ENCODE results near the gene TRAF2.

The TRAF2 gene

DNA sequence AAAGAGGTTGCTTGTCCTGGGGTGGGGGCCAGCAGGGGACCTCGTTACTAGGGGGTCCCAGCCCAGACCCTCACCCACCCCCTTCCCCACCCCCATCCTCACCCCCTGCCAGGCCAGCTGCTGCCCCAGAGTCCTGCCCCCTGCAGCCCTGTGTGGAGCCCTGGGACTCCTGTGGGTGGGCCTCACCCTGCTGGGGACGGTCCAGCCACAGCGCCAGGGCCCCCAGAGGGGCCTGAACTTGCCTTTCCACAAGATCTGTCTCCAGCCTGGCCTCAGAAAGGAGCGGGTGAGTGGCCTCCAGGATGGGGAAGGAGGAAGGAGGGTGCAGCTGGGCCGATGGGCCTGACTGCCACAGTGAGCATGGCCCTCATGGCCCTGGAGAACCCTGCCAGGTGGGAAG lies 83.5 kb downstream of the TRAF2 start:
- H2BK120ac ChIP-seq (ENCODE audit: low read depth, low read length), result no peak overlapping the region

DNA sequence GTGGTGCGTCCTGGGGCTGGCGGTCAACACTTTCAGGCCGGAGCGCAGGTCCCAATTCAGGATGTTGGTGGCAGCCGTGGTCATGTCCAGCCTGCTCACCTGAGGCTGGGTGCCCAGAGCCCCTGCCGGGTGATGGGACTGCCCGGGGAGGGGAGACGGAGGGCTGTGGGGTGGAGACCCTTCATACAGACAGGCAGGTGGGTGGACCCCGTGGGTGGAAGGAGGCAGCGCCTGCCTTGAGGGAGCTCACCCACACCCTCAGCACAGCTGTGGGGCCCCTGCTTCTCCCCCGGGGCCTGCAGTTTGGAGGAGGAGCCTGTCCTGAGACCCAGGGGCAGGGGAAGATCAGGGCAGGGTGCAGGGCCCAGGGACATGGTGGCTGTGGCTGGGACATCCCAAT lies 84.0 kb downstream of the TRAF2 start:
- H3K36me3 ChIP-seq (ENCODE audit: control insufficient read depth, insufficient read depth, low read length), result no peaks in the 10 kb centered on the region
- peaks cover 2% of the 10 kb centered on the region for H3K4me1 ChIP-seq (ENCODE audit: control insufficient read depth, low read depth, low read length)
- H3K4ac ChIP-seq (ENCODE audit: low read depth, low read length), result no peak overlapping the region
- H3K4me3 ChIP-seq (ENCODE audit: low read length), result no peak overlapping the region
- H2BK5ac ChIP-seq (ENCODE audit: low read length), result no peak overlapping the region
- WGBS (ENCODE audit: extremely low coverage, insufficient coverage, low lambda C conversion rate), result no CpG with 5 or more reads among the region's 11 CpGs
- H3K27me3 ChIP-seq (ENCODE audit: insufficient read depth, low read length, poor library complexity), result no peaks in the 10 kb centered on the region
- H3K18ac ChIP-seq (ENCODE audit: low read length), result no peak overlapping the region
- H3K23ac ChIP-seq (ENCODE audit: low read length), result no peak overlapping the region
- H2AK5ac ChIP-seq (ENCODE audit: low read length), result no peak overlapping the region
- no peak for DNase-seq
- no peak overlapping the region for H2BK120ac ChIP-seq (ENCODE audit: low read depth, low read length)
- no peak overlapping the region for H3K9ac ChIP-seq (ENCODE audit: low read length)
- no peaks in the 10 kb centered on the region for H3K79me1 ChIP-seq (ENCODE audit: low read length)
- H3K79me2 ChIP-seq (ENCODE audit: control insufficient read depth, insufficient read depth, low read length), result no peaks in the 10 kb centered on the region
- H3K27ac ChIP-seq (ENCODE audit: low read depth, low read length), result no peak overlapping the region
- no peak overlapping the region for H2BK15ac ChIP-seq (replicated peaks; ENCODE audit: low read depth)
- H4K8ac ChIP-seq (ENCODE audit: low read depth, low read length), result no peak overlapping the region
- H3K4me2 ChIP-seq (ENCODE audit: low read length), result no peak overlapping the region
- no peak overlapping the region for H4K5ac ChIP-seq (ENCODE audit: low read length)
- no peak overlapping the region for H3K56ac ChIP-seq (ENCODE audit: low read length)

More for the DNA sequence above, 83.5 kb downstream of the TRAF2 start:
- Histone ChIP-seq H4K8ac (ENCODE audit: low read depth, low read length) (no peak overlapping the region), H3K56ac (ENCODE audit: low read length) (no peak overlapping the region), H2AK5ac (ENCODE audit: low read length) (no peak overlapping the region), H3K9ac (ENCODE audit: low read length) (no peak overlapping the region), H3K4me3 (ENCODE audit: low read length) (no peak overlapping the region), H3K27ac (ENCODE audit: low read depth, low read length) (no peak overlapping the region), H3K27me3 (ENCODE audit: insufficient read depth, low read length, poor library complexity) (no peaks in the 10 kb centered on the region), H3K4me2 (ENCODE audit: low read length) (no peak overlapping the region), H4K5ac (ENCODE audit: low read length) (no peak overlapping the region), H3K23ac (ENCODE audit: low read length) (no peak overlapping the region), H3K36me3 (ENCODE audit: control insufficient read depth, insufficient read depth, low read length) (no peaks in the 10 kb centered on the region), H3K4me1 (ENCODE audit: control insufficient read depth, low read depth, low read length) (peaks cover 2% of the 10 kb centered on the region), H3K79me1 (ENCODE audit: low read length) (no peaks in the 10 kb centered on the region), H2BK15ac (replicated peaks; ENCODE audit: low read depth) (no peak overlapping the region), H3K4ac (ENCODE audit: low read depth, low read length) (no peak overlapping the region), H2BK5ac (ENCODE audit: low read length) (no peak overlapping the region), H3K79me2 (ENCODE audit: control insufficient read depth, insufficient read depth, low read length) (no peaks in the 10 kb centered on the region), H3K18ac (ENCODE audit: low read length) (no peak overlapping the region)
- no peak for DNase-seq
- no CpG with 5 or more reads among the region's 5 CpGs for whole genome bisulfite sequencing (ENCODE audit: extremely low coverage, insufficient coverage, low lambda C conversion rate)

DNA sequence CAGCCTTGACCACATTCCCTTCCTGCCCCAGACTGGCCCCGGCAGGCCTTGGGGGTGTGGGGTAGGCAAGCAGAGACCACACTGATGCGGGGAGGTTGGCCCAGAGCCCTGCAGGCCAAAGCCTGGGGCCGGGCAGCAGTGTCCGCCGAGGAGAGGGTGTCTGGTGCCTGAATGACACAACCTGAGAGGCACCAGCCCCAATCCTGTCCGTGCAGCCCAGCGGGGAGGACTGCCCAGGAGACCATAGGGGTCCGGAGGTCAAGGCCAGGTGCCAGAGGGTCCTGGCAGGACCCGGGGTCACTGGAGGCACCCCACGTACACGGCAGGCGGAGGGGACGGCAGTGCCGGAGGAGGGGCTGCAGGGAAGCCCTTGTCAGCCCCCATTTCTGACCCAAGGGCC lies 85.4 kb downstream of the TRAF2 start:
- Histone ChIP-seq H2AK5ac (ENCODE audit: low read length) (no peak overlapping the region), H3K79me1 (ENCODE audit: low read length) (no peaks in the 10 kb centered on the region), H3K4ac (ENCODE audit: low read depth, low read length) (no peak overlapping the region), H4K8ac (ENCODE audit: low read depth, low read length) (no peak overlapping the region), H3K18ac (ENCODE audit: low read length) (no peak overlapping the region), H2BK120ac (ENCODE audit: low read depth, low read length) (no peak overlapping the region), H3K79me2 (ENCODE audit: control insufficient read depth, insufficient read depth, low read length) (no peaks in the 10 kb centered on the region), H3K23ac (ENCODE audit: low read length) (no peak overlapping the region), H2BK5ac (ENCODE audit: low read length) (no peak overlapping the region), H3K9ac (ENCODE audit: low read length) (no peak overlapping the region), H4K5ac (ENCODE audit: low read length) (no peak overlapping the region), H2BK15ac (replicated peaks; ENCODE audit: low read depth) (no peak overlapping the region), H3K27me3 (ENCODE audit: insufficient read depth, low read length, poor library complexity) (no peaks in the 10 kb centered on the region), H3K27ac (ENCODE audit: low read depth, low read length) (no peak overlapping the region), H3K36me3 (ENCODE audit: control insufficient read depth, insufficient read depth, low read length) (no peaks in the 10 kb centered on the region), H3K4me1 (ENCODE audit: control insufficient read depth, low read depth, low read length) (no peaks in the 10 kb centered on the region), H3K4me2 (ENCODE audit: low read length) (no peak overlapping the region), H3K4me3 (ENCODE audit: low read length) (no peak overlapping the region), H3K56ac (ENCODE audit: low read length) (no peak overlapping the region)
- no CpG with 5 or more reads among the region's 14 CpGs for WGBS (ENCODE audit: extremely low coverage, insufficient coverage, low lambda C conversion rate)
- no peak for DNase-seq

DNA sequence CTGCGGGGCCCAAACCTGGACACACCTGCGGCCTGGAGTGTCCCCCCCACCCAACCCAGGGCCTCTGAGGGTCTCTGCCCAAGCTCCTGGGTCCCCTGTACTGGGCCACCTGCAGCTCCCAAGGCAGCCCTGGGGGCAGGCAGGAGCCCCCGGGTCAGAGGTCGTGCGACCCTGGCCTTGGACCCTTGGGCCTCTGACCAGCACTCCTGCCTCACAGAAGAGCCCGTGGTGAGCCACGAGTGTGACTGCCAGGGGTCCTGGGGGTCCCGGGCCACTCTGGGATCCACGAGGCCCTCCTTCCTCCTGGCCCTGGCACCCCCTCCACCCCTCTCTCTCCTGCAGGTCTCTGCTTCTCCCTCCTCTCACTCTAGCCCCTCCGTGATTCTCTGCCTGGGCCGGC lies 86.0 kb downstream of the TRAF2 start:
- Histone ChIP-seq H3K18ac (ENCODE audit: low read length) (no peak overlapping the region), H2BK5ac (ENCODE audit: low read length) (no peak overlapping the region), H4K5ac (ENCODE audit: low read length) (no peak overlapping the region), H2BK120ac (ENCODE audit: low read depth, low read length) (no peak overlapping the region), H3K36me3 (ENCODE audit: control insufficient read depth, insufficient read depth, low read length) (no peaks in the 10 kb centered on the region), H3K79me2 (ENCODE audit: control insufficient read depth, insufficient read depth, low read length) (no peaks in the 10 kb centered on the region), H3K4me3 (ENCODE audit: low read length) (no peak overlapping the region), H2BK15ac (replicated peaks; ENCODE audit: low read depth) (no peak overlapping the region), H4K8ac (ENCODE audit: low read depth, low read length) (no peak overlapping the region), H3K79me1 (ENCODE audit: low read length) (no peaks in the 10 kb centered on the region), H3K4me2 (ENCODE audit: low read length) (no peak overlapping the region), H3K27me3 (ENCODE audit: insufficient read depth, low read length, poor library complexity) (no peaks in the 10 kb centered on the region), H3K56ac (ENCODE audit: low read length) (no peak overlapping the region), H3K23ac (ENCODE audit: low read length) (no peak overlapping the region), H2AK5ac (ENCODE audit: low read length) (no peak overlapping the region), H3K27ac (ENCODE audit: low read depth, low read length) (no peak overlapping the region), H3K4ac (ENCODE audit: low read depth, low read length) (no peak overlapping the region), H3K9ac (ENCODE audit: low read length) (no peak overlapping the region), H3K4me1 (ENCODE audit: control insufficient read depth, low read depth, low read length) (no peaks in the 10 kb centered on the region)
- no CpG with 5 or more reads among the region's 11 CpGs for WGBS (ENCODE audit: extremely low coverage, insufficient coverage, low lambda C conversion rate)
- DNase-seq, result no peak

DNA sequence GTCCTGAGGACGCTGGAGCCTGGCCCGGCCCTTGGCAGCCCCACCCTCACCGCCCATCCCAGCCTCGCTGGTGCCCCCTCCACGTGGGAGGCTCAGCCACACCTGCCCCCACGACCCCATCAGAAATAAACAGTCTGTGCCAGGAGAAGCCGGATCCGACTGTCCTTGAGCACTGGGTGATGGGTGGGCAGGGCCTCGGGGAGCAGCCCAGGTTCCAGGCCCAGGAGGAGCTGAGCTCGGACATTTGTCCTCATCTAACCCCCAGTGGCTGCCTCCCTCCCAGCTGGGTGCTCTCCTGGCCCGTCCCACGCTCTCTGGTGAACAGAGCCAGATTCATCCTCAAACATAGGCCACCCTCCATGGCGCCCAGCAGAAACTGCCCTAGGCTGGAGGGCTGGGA lies 86.4 kb downstream of the TRAF2 start:
- Histone ChIP-seq H3K23ac (ENCODE audit: low read length) (no peak overlapping the region), H3K4me2 (ENCODE audit: low read length) (no peak overlapping the region), H3K4ac (ENCODE audit: low read depth, low read length) (no peak overlapping the region), H3K27ac (ENCODE audit: low read depth, low read length) (no peak overlapping the region), H2AK5ac (ENCODE audit: low read length) (no peak overlapping the region), H3K79me2 (ENCODE audit: control insufficient read depth, insufficient read depth, low read length) (no peaks in the 10 kb centered on the region), H4K8ac (ENCODE audit: low read depth, low read length) (no peak overlapping the region), H3K9ac (ENCODE audit: low read length) (no peak overlapping the region), H3K4me1 (ENCODE audit: control insufficient read depth, low read depth, low read length) (no peaks in the 10 kb centered on the region), H4K5ac (ENCODE audit: low read length) (no peak overlapping the region), H3K56ac (ENCODE audit: low read length) (no peak overlapping the region), H2BK15ac (replicated peaks; ENCODE audit: low read depth) (no peak overlapping the region), H3K18ac (ENCODE audit: low read length) (no peak overlapping the region), H3K27me3 (ENCODE audit: insufficient read depth, low read length, poor library complexity) (no peaks in the 10 kb centered on the region), H3K4me3 (ENCODE audit: low read length) (no peak overlapping the region), H2BK120ac (ENCODE audit: low read depth, low read length) (no peak overlapping the region), H3K79me1 (ENCODE audit: low read length) (no peaks in the 10 kb centered on the region), H2BK5ac (ENCODE audit: low read length) (no peak overlapping the region), H3K36me3 (ENCODE audit: control insufficient read depth, insufficient read depth, low read length) (no peaks in the 10 kb centered on the region)
- DNase-seq, result no peak
- WGBS (ENCODE audit: extremely low coverage, insufficient coverage, low lambda C conversion rate), result no CpG with 5 or more reads among the region's 13 CpGs

Data from mesendoderm (in vitro differentiated cells).